CD4-positive, alpha-beta T cell treated with Interferon gamma for 1 hour (primary cell): ENCODE measurements around the gene CEP83.

Experiments used
- DNase-seq: peaks from one replicate; pipeline ENCODE4 v3.0.0-alpha.2; 2020

Gene CEP83

DNA sequence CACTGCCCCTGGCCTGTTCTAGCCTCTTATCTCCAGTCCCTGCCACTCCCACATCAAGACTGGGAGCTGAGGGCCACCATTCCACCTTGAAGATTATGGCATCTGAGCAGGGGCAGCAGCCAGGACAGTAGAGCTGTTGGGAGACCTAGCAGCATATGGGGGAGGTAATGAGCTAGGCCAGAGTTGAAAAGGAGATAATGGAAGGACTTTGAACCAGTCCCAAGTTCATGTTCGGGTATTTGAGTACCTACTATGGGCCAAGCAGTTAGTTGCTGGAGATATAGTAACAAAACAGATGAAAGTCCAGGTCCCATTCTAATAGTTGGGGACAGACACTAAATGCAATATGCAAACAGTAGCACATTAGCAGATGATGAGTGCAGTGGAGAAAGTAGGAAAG is 159.8 kb downstream of the CEP83 start:
- no peak for DNase-seq

DNA sequence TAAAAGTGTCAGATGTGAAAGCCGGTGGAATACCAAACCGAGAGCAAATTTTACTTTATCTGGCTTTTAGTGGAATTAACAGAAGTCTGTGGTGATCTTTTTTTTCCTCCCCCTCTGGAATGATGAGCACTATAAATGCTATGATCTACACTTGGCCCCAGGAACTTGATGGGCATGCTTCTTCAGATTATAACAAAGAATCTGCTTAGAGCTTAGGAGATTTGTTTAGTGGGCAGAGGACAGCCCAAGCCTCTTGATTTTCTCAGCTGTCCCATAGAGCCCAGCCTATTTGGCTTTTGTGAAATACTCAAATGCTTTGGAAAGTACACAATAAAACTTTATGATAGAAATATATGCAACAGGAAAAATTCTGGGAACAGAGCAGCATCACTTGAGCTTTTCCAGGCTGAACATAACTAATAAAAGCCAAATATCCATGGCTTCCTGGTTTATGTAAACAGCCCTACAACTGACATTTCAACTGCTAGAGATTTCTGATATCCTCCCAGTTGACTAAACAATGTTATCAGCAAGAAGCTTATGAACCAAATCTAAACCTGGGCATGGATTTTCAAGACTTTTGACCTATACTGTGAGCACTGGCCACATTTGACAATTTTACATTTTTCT is 161.7 kb downstream of the CEP83 start:
- no peak for DNase-seq

DNA sequence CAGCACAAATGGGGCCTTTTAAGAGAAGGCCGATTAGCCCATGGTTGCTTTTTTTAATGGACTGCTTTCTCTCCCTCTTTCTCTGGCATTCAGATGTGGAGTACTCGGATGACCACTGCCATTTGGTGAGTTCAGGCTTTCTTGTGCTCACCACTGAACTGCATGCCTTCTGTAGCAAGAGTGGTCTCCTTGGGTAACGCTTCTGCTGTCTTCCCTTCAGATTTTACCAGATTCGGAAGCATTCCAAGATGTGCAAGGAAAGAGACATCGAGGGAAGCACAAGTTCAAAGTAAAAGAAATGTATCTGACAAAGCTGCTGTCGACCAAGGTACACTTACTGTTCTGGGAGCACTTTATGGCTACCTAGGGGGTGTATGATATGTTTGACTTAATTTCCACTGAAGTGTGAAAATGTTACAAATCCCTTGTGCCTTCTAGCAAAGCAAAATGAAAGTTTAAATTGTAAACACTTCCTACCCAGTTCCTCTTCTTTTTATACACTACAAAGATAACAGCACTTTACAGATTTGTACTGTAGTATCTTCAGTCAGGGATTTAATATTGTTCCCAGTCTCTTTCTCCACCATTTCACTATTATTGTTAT is 162.5 kb downstream of the CEP83 start:
- DNase-seq = no peak

DNA sequence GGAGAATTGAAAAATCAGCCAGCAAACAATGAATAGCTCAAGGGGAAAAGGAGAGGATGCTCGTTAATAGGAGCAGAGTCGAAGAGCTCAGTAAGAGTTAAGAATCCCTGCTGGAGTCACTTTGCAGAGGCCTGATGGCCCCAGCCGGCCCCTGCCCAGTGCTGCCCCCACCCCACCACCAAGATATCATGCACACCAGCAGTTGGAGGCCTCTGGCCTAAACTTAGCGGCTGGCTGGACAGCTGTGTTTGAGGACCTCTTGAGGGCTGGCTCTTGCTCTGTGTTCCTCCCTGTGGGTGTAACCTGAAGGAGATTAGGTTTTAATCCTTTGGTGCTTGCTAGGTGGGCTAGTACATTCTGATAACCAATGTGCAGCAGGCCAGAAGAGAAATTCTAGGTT is 169.3 kb downstream of the CEP83 start:
- no peak for DNase-seq

DNA sequence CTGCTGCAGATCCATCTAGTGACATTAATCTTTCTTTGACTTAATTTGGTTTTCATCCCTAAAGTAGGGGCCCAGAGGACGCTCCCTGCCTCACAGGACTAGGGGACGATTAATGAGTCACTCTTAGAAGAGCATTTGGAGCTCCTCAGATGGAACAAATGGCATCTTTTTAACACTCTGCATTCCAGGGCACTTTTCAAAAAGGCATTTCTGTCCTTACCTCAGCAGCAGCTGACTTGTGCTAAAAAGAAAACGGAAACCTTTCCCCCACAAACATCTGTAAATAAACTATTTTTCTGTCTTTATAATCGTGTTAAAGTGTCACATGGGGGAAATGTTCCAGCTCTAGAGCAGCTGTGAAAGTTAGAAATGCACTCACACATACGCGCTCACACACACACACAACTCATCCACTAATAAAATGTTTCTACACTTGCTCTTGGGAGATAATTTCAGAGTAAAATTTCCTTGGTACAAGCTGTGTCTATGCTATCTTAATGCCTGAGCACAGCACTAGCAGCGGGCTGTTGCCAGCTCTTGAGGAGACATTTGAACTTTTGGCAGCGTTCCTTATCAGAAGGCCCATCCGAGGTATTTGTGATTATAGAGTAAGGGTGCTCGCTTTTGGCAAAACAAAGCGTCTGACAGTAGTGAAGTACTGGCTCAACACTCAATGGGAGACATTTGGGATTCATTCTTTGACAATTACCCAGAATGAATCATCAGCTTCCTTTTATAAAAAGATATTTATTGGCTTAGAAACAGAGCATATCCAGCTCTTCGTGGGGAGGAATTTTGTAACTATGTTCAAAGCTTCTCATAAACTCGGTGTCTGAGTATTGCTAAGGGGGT is 170.0 kb downstream of the CEP83 start:
- no peak for DNase-seq

DNA sequence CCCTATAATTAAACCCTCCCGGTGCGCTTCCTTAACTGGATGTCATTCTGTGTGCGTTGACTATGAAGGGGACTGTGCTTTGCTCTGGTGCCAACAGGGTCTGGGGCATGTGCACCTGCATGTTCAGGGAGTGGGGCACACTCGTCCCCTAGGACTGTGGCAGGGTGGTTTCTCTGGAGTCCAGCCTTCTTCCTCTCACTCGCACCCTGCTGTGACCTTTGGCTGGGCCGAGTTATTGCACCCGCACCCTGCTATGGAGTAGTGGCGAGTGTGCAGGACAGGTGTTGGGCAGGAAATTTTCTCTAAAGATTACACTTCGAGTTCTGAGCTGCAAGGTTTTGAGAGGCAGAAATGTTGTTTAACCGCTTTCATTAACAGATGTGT is 172.4 kb downstream of the CEP83 start:
- DNase-seq = no peak

DNA sequence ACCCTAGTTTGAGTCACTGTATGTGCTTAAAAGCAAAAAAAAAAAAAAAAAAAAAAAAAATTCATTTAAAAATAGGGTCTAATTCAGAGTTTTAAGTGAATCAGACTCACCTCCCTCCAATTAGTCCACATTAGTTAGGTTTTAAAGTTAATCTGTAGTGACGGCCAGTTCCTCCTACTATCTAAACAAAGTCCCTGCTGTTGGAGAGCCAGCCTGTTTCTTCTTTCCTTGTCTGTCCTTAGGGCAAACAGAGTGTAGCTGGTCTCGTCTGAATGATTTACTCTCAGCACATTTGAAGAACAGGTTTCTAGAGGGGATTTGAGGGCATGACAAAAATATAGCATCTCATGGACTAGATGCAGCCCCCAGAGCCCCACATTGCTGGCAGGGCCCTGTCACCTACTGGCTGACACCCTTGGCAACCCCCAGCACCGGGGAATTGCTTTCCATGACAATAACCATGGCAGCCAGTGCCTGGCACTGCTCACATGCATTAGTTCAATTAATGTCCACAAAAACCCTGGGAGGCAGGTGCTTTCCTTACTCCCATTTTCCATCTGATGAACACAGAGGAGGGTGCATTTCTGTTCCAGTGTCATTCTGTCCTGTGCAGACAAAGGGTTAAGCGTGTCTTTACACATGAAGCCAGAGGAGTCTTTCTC is 173.0 kb downstream of the CEP83 start:
- no peak for DNase-seq

DNA sequence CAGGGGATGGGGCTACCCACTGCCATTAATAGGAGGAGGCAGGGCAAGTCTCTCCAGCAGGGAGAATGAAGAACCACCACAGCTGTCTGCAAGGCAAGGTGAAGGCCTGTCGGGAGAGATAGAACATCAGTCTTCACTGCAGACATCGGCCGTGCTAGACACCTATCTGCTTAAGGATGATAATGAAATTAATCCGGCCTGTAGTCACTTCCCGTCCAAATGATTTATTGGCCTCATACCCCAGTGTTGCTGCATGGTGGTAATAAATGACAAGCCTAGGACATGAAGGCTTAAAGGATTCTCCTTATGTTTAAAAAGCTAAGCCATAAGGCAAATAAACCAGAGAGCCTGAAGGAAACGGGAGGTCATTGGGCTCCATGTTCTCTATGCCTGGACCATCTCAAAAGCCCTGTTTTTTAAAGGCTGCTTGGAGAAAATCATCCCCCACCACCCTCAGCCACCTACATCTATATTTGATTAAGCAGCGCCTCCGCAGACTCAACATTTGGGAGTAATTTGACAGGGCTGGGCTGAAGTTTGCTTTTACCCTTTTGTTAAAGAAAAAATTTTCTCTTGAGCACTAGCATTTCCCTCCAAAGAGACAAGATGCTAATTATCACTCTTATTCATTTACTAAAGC is 173.6 kb downstream of the CEP83 start:
- DNase-seq = no peak

DNA sequence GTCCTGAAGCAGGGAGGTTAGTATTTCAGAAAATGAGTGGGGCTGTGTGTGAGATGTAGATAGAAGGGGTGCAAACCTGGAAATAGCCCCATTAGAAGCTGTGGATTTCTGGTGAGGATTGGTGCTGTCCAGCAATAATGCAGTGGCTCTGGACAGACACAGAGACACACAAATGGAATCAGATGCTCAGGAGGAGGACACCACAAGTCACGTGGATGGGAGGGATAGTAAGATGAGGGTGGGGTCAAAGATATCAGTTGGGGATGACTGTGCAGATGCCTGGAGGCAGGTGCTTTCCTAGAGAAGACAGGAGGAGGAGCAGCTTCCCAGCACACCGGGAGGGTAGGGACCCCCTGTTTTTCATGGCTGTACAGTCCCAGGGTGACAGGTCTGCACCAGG is 174.8 kb downstream of the CEP83 start:
- DNase-seq = no peak

DNA sequence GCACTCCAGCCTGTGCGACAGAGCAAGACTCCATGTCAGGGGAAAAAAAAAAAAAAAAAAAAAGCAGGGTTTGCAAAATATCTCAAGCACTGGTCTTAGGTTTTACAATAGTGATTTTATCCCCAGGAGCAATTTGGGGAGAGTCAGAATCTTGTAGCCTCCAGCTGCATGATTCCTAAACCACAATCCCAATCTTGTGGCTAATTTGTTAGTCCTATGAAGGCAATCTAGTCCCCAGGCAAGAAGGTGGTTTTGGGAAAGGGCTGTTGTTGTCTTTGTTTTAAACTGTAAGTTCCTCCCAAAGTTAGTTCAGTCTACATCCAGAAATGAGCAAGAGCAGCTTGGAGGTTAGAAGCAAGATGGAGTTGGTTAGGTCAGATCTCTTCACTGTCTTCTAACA is 175.6 kb downstream of the CEP83 start:
- no peak for DNase-seq

DNA sequence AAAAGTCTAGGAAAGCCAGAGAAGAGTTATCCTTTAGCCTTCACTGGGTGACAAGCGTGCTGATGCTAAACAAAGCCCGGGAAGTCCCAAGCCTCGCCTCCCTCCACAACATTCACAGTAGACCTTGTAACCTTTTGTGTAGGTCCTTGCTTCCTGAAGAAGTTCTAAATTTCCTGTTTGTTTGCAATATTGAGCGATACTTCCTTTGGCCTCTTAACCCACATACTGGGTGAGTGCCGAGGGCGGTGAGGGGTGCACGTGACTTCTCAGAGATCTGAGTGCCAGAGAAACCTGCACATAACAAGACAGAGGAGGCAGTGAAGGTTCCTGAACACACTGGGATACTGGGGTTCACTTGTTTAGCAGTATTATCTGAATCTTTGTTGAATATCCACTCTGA is 177.0 kb downstream of the CEP83 start:
- DNase-seq = peak; percentile 19

DNA sequence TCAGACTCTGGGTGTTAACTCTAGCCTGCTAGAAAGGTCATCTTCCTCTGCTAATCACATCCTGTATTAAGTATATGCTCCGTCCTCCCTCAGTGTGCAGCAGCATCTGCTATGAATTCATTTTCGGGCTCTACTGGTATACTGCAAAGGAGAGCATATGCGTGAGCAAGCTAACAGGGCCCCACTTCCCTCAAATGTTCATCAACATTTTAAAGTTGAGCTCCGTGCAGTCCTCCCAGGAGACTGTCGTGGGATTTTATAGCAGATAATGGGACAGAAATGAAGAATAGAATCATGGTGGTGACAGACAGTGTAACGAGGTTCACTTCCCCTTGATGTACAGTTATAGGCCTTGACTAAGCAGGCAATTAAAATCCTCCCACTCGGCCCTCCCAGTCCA is 179.6 kb downstream of the CEP83 start:
- DNase-seq = no peak

DNA sequence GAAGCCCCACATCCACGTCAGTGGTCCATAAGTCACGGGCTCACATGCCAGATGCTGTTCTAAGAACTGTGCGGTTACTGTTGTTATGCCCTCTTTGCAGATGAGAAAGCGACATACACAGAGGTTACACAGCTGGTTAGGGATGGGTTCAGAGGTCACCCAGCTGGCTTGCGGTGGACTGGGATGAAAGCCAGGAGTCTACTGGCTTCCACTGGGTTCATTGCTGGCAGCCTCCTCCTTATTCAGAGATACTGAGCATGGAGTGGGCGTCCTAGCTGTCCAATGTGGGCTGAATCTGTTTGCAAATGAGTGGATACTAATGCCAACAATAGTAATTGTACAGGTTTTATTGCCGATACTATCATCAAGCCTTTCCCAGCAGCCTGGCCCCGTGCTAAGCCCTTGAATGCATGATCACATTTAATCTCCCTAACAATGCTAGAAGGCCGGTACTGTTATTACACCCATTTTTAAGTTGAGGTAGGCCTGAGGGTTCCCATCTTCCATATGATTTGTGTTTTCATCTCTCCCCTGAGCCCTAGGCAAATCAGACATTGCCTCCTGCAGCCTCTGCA is 182.2 kb downstream of the CEP83 start:
- no peak for DNase-seq

DNA sequence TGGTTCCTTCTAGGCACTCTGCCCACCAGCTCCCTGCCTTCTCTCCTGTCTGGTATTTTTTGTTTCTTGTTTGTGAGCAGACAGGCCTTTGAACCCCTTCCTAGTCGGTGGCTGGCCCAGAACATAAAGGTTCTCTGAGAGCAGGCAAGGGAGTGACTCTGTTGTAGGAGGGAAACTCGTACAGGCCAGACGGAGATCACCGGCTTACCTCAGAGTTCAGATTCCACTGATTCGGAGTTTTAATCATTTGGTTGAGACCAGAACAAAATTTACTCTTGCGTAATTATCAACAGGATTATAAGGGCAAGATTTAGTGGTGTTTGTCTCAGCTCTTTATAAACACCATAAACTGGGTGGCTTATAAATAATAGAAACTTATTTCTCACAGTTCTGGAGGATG is 182.9 kb downstream of the CEP83 start:
- no peak for DNase-seq

DNA sequence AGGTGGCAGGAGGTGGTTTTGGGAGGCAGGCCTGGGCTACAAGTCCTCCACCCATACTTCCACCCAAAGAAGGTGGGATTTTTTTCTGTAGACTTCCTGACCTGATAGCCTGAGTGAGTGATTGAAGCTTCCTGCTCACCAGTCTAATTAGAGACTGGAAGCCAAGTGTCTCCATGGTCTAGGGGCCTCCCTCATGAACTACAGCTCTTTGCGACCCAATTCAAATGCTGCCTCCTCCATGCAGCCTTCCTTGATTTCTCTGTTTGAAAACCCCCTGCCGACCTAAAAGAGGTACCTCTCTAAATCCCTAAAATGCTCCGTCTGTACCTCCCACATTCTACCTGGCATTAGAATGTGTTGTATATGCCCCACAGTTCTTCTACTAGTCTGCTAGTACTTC is 186.4 kb downstream of the CEP83 start:
- no peak for DNase-seq

DNA sequence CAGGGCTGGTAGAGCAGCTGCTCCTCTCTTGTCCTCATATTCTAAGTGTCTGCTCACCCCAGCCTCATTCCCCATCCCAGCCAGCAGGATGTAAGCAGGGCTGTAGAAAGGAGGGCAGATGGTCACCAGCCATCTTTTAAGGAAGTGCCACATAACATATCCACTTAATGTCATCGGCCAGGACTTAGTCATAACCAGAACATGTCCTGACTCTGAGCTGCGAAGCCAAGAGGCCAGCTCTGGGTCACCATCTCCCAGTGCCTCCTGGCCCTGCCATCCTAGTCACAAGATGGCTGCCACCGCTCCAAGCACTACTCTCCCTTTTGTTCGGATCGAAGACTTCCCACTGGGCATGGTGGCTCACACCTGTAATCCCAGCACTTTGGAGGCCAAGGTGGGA is 187.4 kb downstream of the CEP83 start:
- DNase-seq = no peak

DNA sequence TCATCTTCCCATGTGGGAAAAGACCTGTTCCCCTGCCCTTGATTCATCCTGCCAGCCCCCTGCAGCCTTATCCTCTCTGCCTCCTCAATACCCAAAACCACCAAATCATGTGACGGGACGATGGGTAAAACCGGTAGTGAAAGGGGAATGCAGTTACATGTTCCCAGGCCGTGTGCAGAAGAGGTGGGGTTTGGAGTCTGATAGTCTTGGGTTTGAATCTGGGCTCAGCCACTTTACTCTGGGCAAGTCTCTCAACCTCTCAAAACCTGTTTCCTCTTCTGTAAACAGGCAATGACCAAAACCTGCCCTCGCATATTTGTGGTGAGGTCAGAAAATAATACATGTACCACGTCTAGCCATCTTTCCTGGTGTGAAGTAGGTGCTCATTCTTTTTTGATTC is 188.3 kb downstream of the CEP83 start:
- DNase-seq = no peak

DNA sequence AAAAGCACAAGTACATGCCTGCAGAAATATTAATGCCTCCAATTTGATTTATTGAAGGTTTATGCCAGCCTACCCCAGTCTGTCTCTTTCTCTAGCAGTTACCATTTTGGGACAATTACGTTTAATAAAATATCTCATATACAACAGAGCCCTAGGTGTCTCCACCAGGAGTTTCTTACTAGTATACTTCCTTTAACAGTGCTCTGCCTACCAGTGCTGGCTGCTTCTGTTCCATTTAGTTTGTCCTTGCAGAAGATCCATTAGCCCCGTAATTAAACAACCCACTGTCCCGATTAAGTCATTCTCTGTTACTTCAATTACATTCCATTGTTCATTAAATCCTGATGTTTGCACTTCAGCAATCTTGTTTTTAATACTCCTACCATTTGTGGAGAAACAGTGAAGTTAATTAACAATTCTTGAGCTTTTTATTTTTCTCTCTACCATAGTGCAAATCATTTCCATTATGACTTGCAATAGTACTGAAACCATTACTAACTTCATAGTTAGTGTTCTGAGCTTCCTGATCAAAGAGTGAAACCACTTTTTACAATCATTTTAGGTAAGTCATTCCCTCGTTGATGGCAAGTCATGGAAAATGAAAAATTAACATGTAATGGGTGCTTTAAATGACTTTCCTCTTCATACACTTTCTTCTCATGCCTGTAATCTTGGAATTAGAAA is 190.2 kb downstream of the CEP83 start:
- DNase-seq = no peak

DNA sequence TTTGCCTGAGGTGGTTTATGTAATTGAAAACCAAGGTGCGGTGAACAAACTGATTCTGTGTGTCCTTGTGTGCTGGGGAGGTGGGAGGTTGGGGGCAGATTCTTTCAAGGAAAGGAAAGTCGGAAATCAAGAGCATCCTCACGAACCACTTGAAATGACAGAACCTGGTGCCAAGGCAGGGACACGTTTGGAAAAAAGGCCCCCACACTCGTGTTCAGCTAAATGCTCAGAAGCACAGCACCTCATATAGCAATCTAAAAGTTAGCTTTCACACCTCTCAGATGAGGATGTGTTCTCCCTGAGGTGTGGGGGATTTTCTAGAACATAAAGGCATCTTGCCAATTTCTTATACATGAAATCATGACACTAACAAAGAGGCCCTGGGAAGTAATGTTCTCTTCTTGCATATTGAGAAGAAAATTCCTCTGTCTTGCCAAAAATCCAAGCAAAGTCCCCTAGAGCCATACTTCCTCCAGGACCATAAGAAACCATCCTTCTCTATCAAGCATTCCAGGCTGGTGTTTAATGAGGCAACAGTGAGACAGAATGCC is 191.7 kb downstream of the CEP83 start:
- no peak for DNase-seq

DNA sequence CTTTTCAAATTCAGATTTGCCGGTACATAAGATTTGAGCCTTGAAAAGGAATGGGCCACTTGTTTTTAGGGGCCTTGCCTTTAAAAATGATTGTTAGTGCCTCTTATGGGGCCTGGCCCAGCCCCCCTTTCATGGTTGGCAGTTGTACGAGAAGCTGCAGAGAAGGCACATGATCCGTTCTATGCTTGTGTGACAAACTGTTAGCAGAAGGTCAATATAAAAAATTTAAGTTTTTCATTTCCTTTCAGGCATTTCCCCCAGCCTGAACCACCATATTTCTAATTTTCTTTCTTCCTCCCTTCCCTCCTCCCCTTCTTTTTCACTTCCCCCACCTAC is 192.2 kb downstream of the CEP83 start:
- no peak for DNase-seq

DNA sequence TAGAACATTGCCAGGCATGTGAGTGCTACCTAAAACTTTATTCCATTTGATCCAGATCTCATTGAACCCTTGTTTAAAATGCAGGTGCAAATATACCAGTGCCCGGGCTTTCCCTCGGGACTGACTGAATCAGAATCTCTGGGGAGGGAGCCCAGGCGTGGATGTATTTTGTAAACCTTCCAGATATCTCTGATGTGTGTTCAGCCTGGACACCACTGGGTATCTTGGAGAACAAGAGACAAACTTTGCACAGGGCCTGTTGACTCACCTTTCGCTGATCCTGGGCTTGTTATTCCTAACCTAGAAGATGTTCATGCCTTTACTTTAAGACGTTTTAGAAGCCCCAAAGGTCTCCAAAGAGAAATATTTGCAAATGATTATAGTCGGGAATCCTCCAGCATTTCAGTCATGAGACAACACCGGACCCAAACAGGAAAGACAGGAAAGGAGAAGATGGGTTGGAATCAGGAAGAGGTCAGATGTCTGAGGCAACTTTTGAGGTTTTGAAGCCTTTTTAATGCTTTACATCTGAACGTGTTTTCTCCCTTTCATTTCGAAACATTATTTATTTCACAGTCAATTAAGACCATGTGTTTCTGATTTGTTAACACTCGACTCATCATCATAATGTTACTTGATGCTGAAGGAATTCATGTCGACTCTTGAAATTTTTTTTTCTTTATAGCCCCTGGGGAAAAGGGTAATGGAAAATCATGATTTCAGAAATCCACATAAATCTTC is 192.7 kb downstream of the CEP83 start:
- DNase-seq = no peak
